Measurements from ENCODE around the gene CCNH.

The CCNH gene

DNA sequence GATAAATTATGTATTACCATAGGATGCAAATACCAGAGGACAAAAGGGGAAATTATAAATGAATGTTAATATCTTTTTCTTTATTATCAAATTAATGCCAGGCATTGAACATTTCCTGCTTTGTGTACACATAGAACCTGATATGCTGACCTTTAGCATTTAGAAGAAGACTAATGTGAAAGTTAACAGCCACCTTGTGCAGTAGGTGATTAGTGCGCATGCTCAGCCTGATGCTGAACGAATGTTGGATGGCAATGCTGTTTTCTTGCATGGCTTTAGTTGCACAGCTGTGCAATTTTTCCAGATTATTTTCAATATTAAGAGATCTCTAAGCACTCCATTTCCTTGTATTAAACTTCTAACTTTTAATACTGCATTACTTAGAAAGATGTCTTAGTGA lies 45.5 kb downstream of the CCNH start:
- POLR2A ChIA-PET = no interaction called here

DNA sequence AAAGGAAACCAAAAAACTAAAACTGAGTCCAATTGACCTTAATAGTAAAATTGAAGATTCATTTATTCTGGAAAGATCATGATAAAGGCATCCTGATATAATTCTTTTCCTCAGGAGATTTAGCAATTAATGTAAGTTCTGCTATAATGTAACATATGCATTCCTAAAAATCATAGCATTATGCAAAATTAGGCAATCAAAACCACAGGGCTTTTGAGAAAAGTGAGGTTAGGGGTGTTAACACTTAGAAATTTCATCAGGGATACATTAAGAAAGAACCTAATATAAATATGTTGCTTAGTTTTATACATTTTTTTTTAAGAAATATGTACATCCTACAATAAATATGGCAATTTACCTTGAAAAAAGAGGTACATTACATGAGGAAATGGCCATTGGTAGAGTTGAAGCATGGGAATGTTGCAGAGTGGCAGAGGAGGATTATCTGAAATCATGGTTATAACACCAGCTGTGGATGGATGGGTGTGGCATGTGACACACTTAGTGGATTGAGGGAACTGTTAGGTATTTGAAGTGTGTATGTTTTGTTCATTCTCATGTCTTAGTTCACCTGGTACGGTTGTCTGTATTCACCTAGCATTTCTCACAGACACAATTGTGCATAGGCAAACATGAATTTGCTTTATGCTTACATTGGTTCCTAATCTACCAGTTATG lies 51.1 kb downstream of the CCNH start:
- Histone ChIP-seq H3K9me3 (ENCODE audit: control insufficient read depth, insufficient read depth, low read depth, low read length) (no peaks in the 10 kb centered on the region), H3K36me3 (ENCODE audit: control insufficient read depth in 2 of 2, insufficient read depth in 1 of 2, low read length in 2 of 2) (peaks cover 3 to 15% of the 10 kb centered on the region in 2 experiments; a peak in 2 of 3 replicates), H3K27ac (ENCODE audit: extremely low read depth, low read depth, low read length) (no peak overlapping the region), H3K4me3 (ENCODE audit: low read depth, low read length) (no peak overlapping the region), H3K4me1 (ENCODE audit: control insufficient read depth, insufficient read depth, low read length) (no peaks in the 10 kb centered on the region)
- TF ChIP-seq HOXA7 (CRISPR knock-in tag; IDR thresholded peaks at IDR 0.05; ENCODE audit: borderline replicate concordance) (no peak), SP3 (tag by site-specific recombination; IDR thresholded peaks at IDR 0.05) (no peak), GLI4 (tag by site-specific recombination; IDR thresholded peaks at IDR 0.05) (no peak), KLF9 (tag by site-specific recombination; IDR thresholded peaks at IDR 0.05; ENCODE audit: low read depth) (no peak), ZNF558 (tag by site-specific recombination; IDR thresholded peaks at IDR 0.05) (no peak), KLF8 (tag by site-specific recombination; IDR thresholded peaks at IDR 0.05) (no peak), ZNF214 (tag by site-specific recombination; IDR thresholded peaks at IDR 0.05; ENCODE audit: borderline replicate concordance) (no peak), ZFP3 (tag by site-specific recombination; IDR thresholded peaks at IDR 0.05; ENCODE audit: low read depth) (no peak), ZNF701 (tag by site-specific recombination; IDR thresholded peaks at IDR 0.05) (no peak), ZNF548 (tag by site-specific recombination; IDR thresholded peaks at IDR 0.05) (no peak), OSR2 (tag by site-specific recombination; IDR thresholded peaks at IDR 0.05) (no peak), REPIN1 (tag by site-specific recombination; IDR thresholded peaks at IDR 0.05; ENCODE audit: low read depth) (no peak), ZNF223 (tag by site-specific recombination; IDR thresholded peaks at IDR 0.05) (no peak), ZNF121 (tag by site-specific recombination; IDR thresholded peaks at IDR 0.05) (no peak), ZNF645 (tag by site-specific recombination; IDR thresholded peaks at IDR 0.05) (no peak), ZSCAN30 (tag by site-specific recombination; IDR thresholded peaks at IDR 0.05) (no peak), RBAK (tag by site-specific recombination; IDR thresholded peaks at IDR 0.05) (no peak), HOXC10 (CRISPR knock-in tag; IDR thresholded peaks at IDR 0.05) (no peak)
- TF ChIP-seq, protein P1, sequence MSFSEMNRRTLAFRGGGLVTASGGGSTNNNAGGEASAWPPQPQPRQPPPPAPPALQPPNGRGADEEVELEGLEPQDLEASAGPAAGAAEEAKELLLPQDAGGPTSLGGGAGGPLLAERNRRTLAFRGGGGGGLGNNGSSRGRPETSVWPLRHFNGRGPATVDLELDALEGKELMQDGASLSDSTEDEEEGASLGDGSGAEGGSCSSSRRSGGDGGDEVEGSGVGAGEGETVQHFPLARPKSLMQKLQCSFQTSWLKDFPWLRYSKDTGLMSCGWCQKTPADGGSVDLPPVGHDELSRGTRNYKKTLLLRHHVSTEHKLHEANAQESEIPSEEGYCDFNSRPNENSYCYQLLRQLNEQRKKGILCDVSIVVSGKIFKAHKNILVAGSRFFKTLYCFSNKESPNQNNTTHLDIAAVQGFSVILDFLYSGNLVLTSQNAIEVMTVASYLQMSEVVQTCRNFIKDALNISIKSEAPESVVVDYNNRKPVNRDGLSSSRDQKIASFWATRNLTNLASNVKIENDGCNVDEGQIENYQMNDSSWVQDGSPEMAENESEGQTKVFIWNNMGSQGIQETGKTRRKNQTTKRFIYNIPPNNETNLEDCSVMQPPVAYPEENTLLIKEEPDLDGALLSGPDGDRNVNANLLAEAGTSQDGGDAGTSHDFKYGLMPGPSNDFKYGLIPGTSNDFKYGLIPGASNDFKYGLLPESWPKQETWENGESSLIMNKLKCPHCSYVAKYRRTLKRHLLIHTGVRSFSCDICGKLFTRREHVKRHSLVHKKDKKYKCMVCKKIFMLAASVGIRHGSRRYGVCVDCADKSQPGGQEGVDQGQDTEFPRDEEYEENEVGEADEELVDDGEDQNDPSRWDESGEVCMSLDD (tag by site-specific recombination; IDR thresholded peaks at IDR 0.05) = no peak
- CTCF ChIA-PET = interaction anchor here (0.6 kb wide), 1 partner anchor 9 kb away, joined by 3 read pairs; no protein-coding TSS in a partner anchor
- POLR2A ChIA-PET = no interaction called here

More for the DNA sequence above, 45.5 kb downstream of the CCNH start:
- CTCF ChIA-PET = no interaction called here
- Histone ChIP-seq H3K9me3 (ENCODE audit: control insufficient read depth, insufficient read depth, low read depth, low read length) (no peaks in the 10 kb centered on the region), H3K27ac (ENCODE audit: extremely low read depth, low read depth, low read length) (no peak overlapping the region), H3K4me1 (ENCODE audit: control insufficient read depth, insufficient read depth, low read length) (no peaks in the 10 kb centered on the region), H3K36me3 (ENCODE audit: control insufficient read depth in 2 of 2, insufficient read depth in 1 of 2, low read length in 2 of 2) (peaks cover 12 to 30% of the 10 kb centered on the region in 2 experiments; a peak in 2 of 3 replicates), H3K4me3 (ENCODE audit: low read depth, low read length) (no peak overlapping the region)
- TF ChIP-seq ZBTB1 (tag by site-specific recombination; IDR thresholded peaks at IDR 0.05) (no peak), ZIC2 (tag by site-specific recombination; IDR thresholded peaks at IDR 0.05) (no peak), ZNF510 (tag by site-specific recombination; IDR thresholded peaks at IDR 0.05; ENCODE audit: insufficient replicate concordance) (no peak), BCL11A (tag by site-specific recombination; IDR thresholded peaks at IDR 0.05; ENCODE audit: low read depth) (no peak), ZFP3 (tag by site-specific recombination; IDR thresholded peaks at IDR 0.05; ENCODE audit: low read depth) (no peak), CTCF (tag by site-specific recombination; IDR thresholded peaks at IDR 0.05) (no peak), ZNF621 (tag by site-specific recombination; IDR thresholded peaks at IDR 0.05) (no peak), HOXA7 (CRISPR knock-in tag; IDR thresholded peaks at IDR 0.05; ENCODE audit: borderline replicate concordance) (no peak), ZNF830 (tag by site-specific recombination; IDR thresholded peaks at IDR 0.05; ENCODE audit: low read depth) (no peak), ZNF132 (tag by site-specific recombination; IDR thresholded peaks at IDR 0.05; ENCODE audit: borderline replicate concordance) (no peak), ZNF202 (tag by site-specific recombination; IDR thresholded peaks at IDR 0.05; ENCODE audit: borderline replicate concordance) (no peak), ZNF341 (tag by site-specific recombination; IDR thresholded peaks at IDR 0.05; ENCODE audit: low read depth) (no peak)
- TF ChIP-seq, protein P2, sequence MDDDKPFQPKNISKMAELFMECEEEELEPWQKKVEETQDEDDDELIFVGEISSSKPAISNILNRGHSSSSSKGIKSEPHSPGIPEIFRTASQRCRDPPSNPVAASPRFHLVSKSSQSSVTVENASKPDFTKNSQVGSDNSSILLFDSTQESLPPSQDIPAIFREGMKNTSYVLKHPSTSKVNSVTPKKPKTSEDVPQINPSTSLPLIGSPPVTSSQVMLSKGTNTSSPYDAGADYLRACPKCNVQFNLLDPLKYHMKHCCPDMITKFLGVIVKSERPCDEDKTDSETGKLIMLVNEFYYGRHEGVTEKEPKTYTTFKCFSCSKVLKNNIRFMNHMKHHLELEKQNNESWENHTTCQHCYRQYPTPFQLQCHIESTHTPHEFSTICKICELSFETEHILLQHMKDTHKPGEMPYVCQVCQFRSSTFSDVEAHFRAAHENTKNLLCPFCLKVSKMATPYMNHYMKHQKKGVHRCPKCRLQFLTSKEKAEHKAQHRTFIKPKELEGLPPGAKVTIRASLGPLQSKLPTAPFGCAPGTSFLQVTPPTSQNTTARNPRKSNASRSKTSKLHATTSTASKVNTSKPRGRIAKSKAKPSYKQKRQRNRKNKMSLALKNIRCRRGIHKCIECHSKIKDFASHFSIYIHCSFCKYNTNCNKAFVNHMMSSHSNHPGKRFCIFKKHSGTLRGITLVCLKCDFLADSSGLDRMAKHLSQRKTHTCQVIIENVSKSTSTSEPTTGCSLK (tag by site-specific recombination; IDR thresholded peaks at IDR 0.05) = no peak
